ENCODE data around the gene CEP83.

- TF ChIP-seq CTCF (IDR thresholded peaks at IDR 0.05) (no peak), ZFX (IDR thresholded peaks at IDR 0.05; ENCODE audit: borderline replicate concordance) (no peak)
Observed at GRCh38 chr12:94429633-94430032, 30.0 kb downstream of the CEP83 start.
